ENCODE measurements around the gene EDEM3.

GRCh38 chr1:184775885-184776284 is 21.2 kb upstream of the EDEM3 start:
- no peak for TF ChIP-seq POLR2AphosphoS5 (IDR thresholded peaks at IDR 0.05; ENCODE audit: low read depth, low read length)
- no peak for TF ChIP-seq TAF1 (IDR thresholded peaks at IDR 0.05; ENCODE audit: borderline replicate concordance, insufficient read depth, low read length)
- no peak for TF ChIP-seq REST (IDR thresholded peaks at IDR 0.05; ENCODE audit: insufficient read depth in 1 of 2, low read depth in 2 of 2, low read length in 2 of 2)
- no peak for TF ChIP-seq SIN3A (IDR thresholded peaks at IDR 0.05; ENCODE audit: borderline replicate concordance, insufficient read depth, low read length)
- no peak for TF ChIP-seq FOXP2 (optimal IDR thresholded peaks at IDR 0.05; ENCODE audit: borderline replicate concordance, extremely low read depth, extremely low read length, insufficient read depth)
